A549 (cell line): ENCODE measurements around the gene ZFHX2. TPM values are rescaled to one million over a fixed set of nuclear protein-coding genes. Genes with fewer than 3 reads are reported as not detected.

ENCODE experiments used
- ATAC-seq, 2 experiments: fragments of 200-7000 bp in 1 of 2; fragments of >200 bp in 1 of 2; cut with Nextera tagmentation in 1 of 2; cut with Tn5 transposase in 1 of 2; 3 replicates each; pipeline versions ENCODE4 v1.8.0 to v1.9.1; 2018 to 2020; ENCODE audit warnings: mild to moderate bottlenecking in 1 of 2, moderate library complexity in 1 of 2
- CTCF ChIA-PET: fragments of 300-600 bp; sonication (Branson Sonifier 250); formaldehyde crosslinking; extraction: SDS; loops from one replicate; lab custom pipeline; 2021; ENCODE audit warnings: antibody characterized with exemption, inconsistent platforms; lab: Yijun Ruan, JAX
- POLR2A ChIA-PET: fragments of 350-600 bp; formaldehyde crosslinking; extraction: SDS; loops from one replicate; lab custom pipeline; 2021; ENCODE audit warnings: antibody characterized with exemption, inconsistent platforms; lab: Yijun Ruan, JAX
- DNase-seq, 2 experiments: peaks; one replicate each; pipeline versions ENCODE4 v3.0.0 to v3.0.0-alpha.2; 2011 to 2016; ENCODE audit warnings: low read depth in 1 of 2, low spot score in 1 of 2
- FAIRE-seq: peaks from 2 replicates; lab custom pipeline; 2011; peaks lifted over from hg19 to GRCh38; lab: Jason Lieb, UNC
- H3K27ac ChIP-seq, 2 experiments: fragments of >200 bp; sonication (Bioruptor Twin); formaldehyde crosslinking; 3 replicates each; pipeline ENCODE4 v1.5.1; 2016 to 2017
- H3K4me1 ChIP-seq: fragments of >200 bp; sonication (Bioruptor Twin); formaldehyde crosslinking; 3 replicates; pipeline ENCODE4 v1.6.1; 2016
- H3K4me2 ChIP-seq: fragments of >200 bp; sonication (Bioruptor Twin); formaldehyde crosslinking; 3 replicates; pipeline ENCODE4 v1.6.1; 2016
- H3K4me3 ChIP-seq: fragments of >200 bp; sonication (Bioruptor Twin); formaldehyde crosslinking; 3 replicates; pipeline ENCODE4 v1.5.1; 2016
- H3K9me3 ChIP-seq: fragments of >200 bp; sonication (Bioruptor Twin); formaldehyde crosslinking; 3 replicates; pipeline ENCODE4 v1.6.1; 2016
- ATOH8 ChIP-seq: fragments of 250-450 bp; sonication (Bioruptor Pico); IDR thresholded peaks from 2 replicates; pipeline ENCODE4 v1.5.0; 2020; ENCODE audit warnings: low read depth, mild to moderate bottlenecking, moderate library complexity
- BCL3 ChIP-seq: fragments of >200 bp; sonication (Bioruptor Twin); formaldehyde crosslinking; IDR thresholded peaks from 3 replicates; pipeline ENCODE4 v1.6.1; 2016
- CBX8 ChIP-seq: fragments of 200-600 bp; sonication (generic); IDR thresholded peaks from 2 replicates; pipeline ENCODE4 v1.6.1; 2016
- CHD2 ChIP-seq: fragments of 150-350 bp; IDR thresholded peaks from 2 replicates; pipeline ENCODE4 v1.6.1; 2014; ENCODE audit warnings: low read length; ENCODE audit not compliant: partially characterized antibody
- E2F6 ChIP-seq: IDR thresholded peaks from 2 replicates; pipeline ENCODE4 v1.6.1; 2012; ENCODE audit warnings: low read depth, borderline replicate concordance
- EHMT2 ChIP-seq: fragments of 200-600 bp; sonication (generic); IDR thresholded peaks from 2 replicates; pipeline ENCODE4 v1.6.1; 2016; ENCODE audit warnings: antibody characterized with exemption, low read depth, mild to moderate bottlenecking, moderate library complexity
- ESRRA ChIP-seq: fragments of 150-350 bp; IDR thresholded peaks from 2 replicates; pipeline ENCODE4 v1.6.1; 2014; ENCODE audit warnings: mild to moderate bottlenecking, low read length, borderline replicate concordance
- FOSL2 ChIP-seq, 2 experiments: fragments of 450-650 bp in 1 of 2; fragments of >200 bp in 1 of 2; sonication (Bioruptor Twin) in 1 of 2; formaldehyde crosslinking; IDR thresholded peaks; 2 replicates each; pipeline versions ENCODE4 v1.5.0 to v1.6.1; 2016 to 2020; ENCODE audit warnings: mild to moderate bottlenecking in 1 of 2, moderate library complexity in 1 of 2
- HEYL ChIP-seq: fragments of 250-450 bp; sonication (Bioruptor Pico); IDR thresholded peaks from 2 replicates; pipeline ENCODE4 v1.8.0; 2021; ENCODE audit warnings: mild to moderate bottlenecking, moderate library complexity
- JUN ChIP-seq, 2 experiments: fragments of >200 bp; sonication (Bioruptor Twin); formaldehyde crosslinking; IDR thresholded peaks; 2 replicates in 1 of 2; 3 replicates in 1 of 2; pipeline ENCODE4 v1.6.1; 2016 to 2017
- MAX ChIP-seq: IDR thresholded peaks from 2 replicates; pipeline ENCODE4 v1.6.1; 2012
- PHF8 ChIP-seq: fragments of 200-600 bp; sonication (generic); IDR thresholded peaks from 2 replicates; pipeline ENCODE4 v1.6.1; 2016; ENCODE audit warnings: low read depth, mild to moderate bottlenecking, antibody characterized with exemption, moderate library complexity, borderline replicate concordance
- POLR2A ChIP-seq: IDR thresholded peaks from 2 replicates; pipeline ENCODE4 v1.6.1; 2012; ENCODE audit warnings: mild to moderate bottlenecking, low read length
- POLR2AphosphoS2 ChIP-seq: conservative IDR thresholded peaks from 2 replicates; pipeline ENCODE4 v1.6.1; 2012; ENCODE audit warnings: low read length, improper control_type of control experiment, inconsistent platforms
- RARB ChIP-seq: fragments of 250-450 bp; sonication (Bioruptor Pico); IDR thresholded peaks from 2 replicates; pipeline ENCODE4 v1.8.0; 2021; ENCODE audit warnings: mild to moderate bottlenecking, moderate library complexity
- REST ChIP-seq: fragments of 200-600 bp; sonication (generic); IDR thresholded peaks from 2 replicates; pipeline ENCODE4 v1.6.1; 2016; ENCODE audit warnings: antibody characterized with exemption, mild to moderate bottlenecking, moderate library complexity
- SMC3 ChIP-seq: fragments of >200 bp; sonication (Bioruptor Twin); formaldehyde crosslinking; IDR thresholded peaks from 3 replicates; pipeline ENCODE4 v1.6.1; 2018; ENCODE audit warnings: inconsistent platforms
- SREBF2 ChIP-seq: fragments of 450-650 bp; IDR thresholded peaks from 2 replicates; pipeline ENCODE4 v1.6.1; 2014; ENCODE audit warnings: mild to moderate bottlenecking, moderate library complexity
- whole genome bisulfite sequencing: methylation state at CpG from one replicate; pipeline ENCODE4 v1.1.6; 2017; ENCODE audit errors: missing lambda C conversion rate; 5-methylcytosine and 5-hydroxymethylcytosine counted together
- polyA minus RNA-seq: library from RNA; depleted of rRNA, polyadenylated mRNA; stranded (reverse); fragments of >200 nt; gene quantifications from 2 replicates; pipeline ENCODE4 v1.2.3, GENCODE V29; 2011; rRNA and poly(A)+ RNA removed
- polyA plus RNA-seq, 4 experiments: library from polyadenylated mRNA; depleted of rRNA in 3 of 4; stranded (reverse); fragments of >200 nt; fragmentation: RNase III in 1 of 4; extraction: RNeasy Plus Mini Kit Qiagen cat#74134 plus additional on column Dnase treatment in 1 of 4; gene quantifications; 2 replicates in 3 of 4; 3 replicates in 1 of 4; pipeline ENCODE4 v1.2.3, GENCODE V29; 2011 to 2017

ZFHX2 gene
- 0.34 and 0.66 TPM in 2 replicates for polyA plus RNA-seq (2011; rRNA removed)
- 0.12 and 0.19 TPM in 2 replicates for polyA plus RNA-seq (2012; cell fraction: cytosol; rRNA removed)
- 0.42 TPM in 2 replicates for polyA plus RNA-seq (2012; cell fraction: nucleus; rRNA removed)
- polyA plus RNA-seq (2017; fragmentation: RNase III; extraction: RNeasy Plus Mini Kit Qiagen cat#74134 plus additional on column Dnase treatment) = 0.88 to 1.3 TPM (median 1.1 TPM) in 3 replicates
- polyA minus RNA-seq = 0.79 and 1.5 TPM in 2 replicates

GRCh38 chr14:23551266-23552028 is at the start of gene ZFHX2:
TSS of gene ZFHX2 (minus strand) at chr14:23551765. CDS start at chr14:23535325, 16,440 bp downstream.
- peak within 1 kb of the TSS; percentile 80 for H3K4me2 ChIP-seq
- ATAC-seq = peak; percentile 73 to 79
- no peaks in the 10 kb centered on the region for H3K9me3 ChIP-seq
- H3K27ac ChIP-seq = peak within 1 kb of the TSS; percentile 77 to 88
- TF ChIP-seq ATOH8 (CRISPR knock-in tag) = 0 out of 2 replicates have a peak, but pooled peaks have one; percentile 19
- TF ChIP-seq MAX = peak; percentile 14; the same call in 1 of the 2 replicates
- TF ChIP-seq PHF8 = 0 out of 2 replicates have a peak, but pooled peaks have one; percentile 6
- TF ChIP-seq REST = peak; percentile 75
- TF ChIP-seq HEYL = no peak
- TF ChIP-seq CHD2 = peak; percentile 61
- peak; percentile 44 for TF ChIP-seq POLR2A
- TF ChIP-seq JUN (IDR thresholded peaks at IDR 0.05) = no peak; a peak in 1 of 5 replicates
- TF ChIP-seq, all 56 proteins: peak for 6
- FAIRE-seq (no peak), DNase-seq (peak; percentile 66 to 81)
- WGBS = under 1% methylated on average over 41 of the region's 49 CpGs
- Histone ChIP-seq H3K4me3 (peak within 1 kb of the TSS; percentile 73), H3K4me1 (peaks cover 9% of the 10 kb centered on the region; the same call in 2 of the 3 replicates)
- POLR2A ChIA-PET = interaction anchor here (0.6 to 0.7 kb wide), 2 partner anchors 242 to 341 kb away, joined by 3 to 4 read pairs; no protein-coding TSS in a partner anchor
- CTCF ChIA-PET = interaction anchor here (0.9 to 2.0 kb wide), 4 partner anchors 8 to 15 kb away, joined by 4 to 10 read pairs (median 5); no protein-coding TSS in a partner anchor

- ChIA-PET CTCF (interaction anchor here (1.3 kb wide), 1 partner anchor 12 kb away, joined by 4 read pairs; no protein-coding TSS in a partner anchor), POLR2A (no interaction called here)
- no peak overlapping the region for H3K4me2 ChIP-seq
- no peak for TF ChIP-seq E2F6
- no peak for TF ChIP-seq EHMT2
- no peak for TF ChIP-seq ESRRA
- TF ChIP-seq POLR2AphosphoS2 = no peak
- TF ChIP-seq SREBF2 = no peak
- TF ChIP-seq BCL3 = no peak
- TF ChIP-seq SMC3 = no peak
- TF ChIP-seq FOSL2 (IDR thresholded peaks at IDR 0.05) = no peak
- TF ChIP-seq FOSL2 (CRISPR knock-in tag; IDR thresholded peaks at IDR 0.05) = no peak
- no peak for TF ChIP-seq CBX8
- no peak for TF ChIP-seq RARB (CRISPR knock-in tag)
- H3K4me1 ChIP-seq = no peaks in the 10 kb centered on the region
- H3K9me3 ChIP-seq = no peaks in the 10 kb centered on the region
- 62% methylated on average over 1 of the region's 1 CpG for WGBS
- DNase-seq (no peak), FAIRE-seq (no peak), ATAC-seq (no peak)
- no peak overlapping the region for H3K27ac ChIP-seq
- no peak overlapping the region for H3K4me3 ChIP-seq
Measured at GRCh38 chr14:23600806-23601205, 49.2 kb upstream of the ZFHX2 start.
